HCT116 (cell line): ENCODE measurements around the gene PLEK. TPM values are rescaled to one million over a fixed set of nuclear protein-coding genes. Genes with fewer than 3 reads are reported as not detected.

Experiments
- ATAC-seq: fragments of 200-7000 bp; cut with Tn5 transposase; 2 replicates; pipeline ENCODE4 v1.9.1; 2020; ENCODE audit warnings: mild to moderate bottlenecking, moderate library complexity
- BruUV-seq: library from RNA; stranded (reverse); fragments of 400-500 nt; replicated peaks from 2 replicates; lab custom pipeline; 2021; lab: Mats Ljungman, UMichigan
- CTCF ChIA-PET: fragments of 300-600 bp; sonication (Branson Sonifier 250); formaldehyde crosslinking; loops from one replicate; lab custom pipeline; 2021; ENCODE audit warnings: antibody characterized with exemption; lab: Charles Lee
- POLR2A ChIA-PET: fragments of 300-600, 350-600 bp; sonication (Branson Sonifier 250); formaldehyde crosslinking; loops from one replicate; lab custom pipeline; 2021; ENCODE audit warnings: antibody characterized with exemption; lab: Charles Lee
- RAD21 ChIA-PET, 2 experiments: fragments of 300-600 bp; sonication (Branson Sonifier 250); formaldehyde crosslinking; loops; one replicate each; lab custom pipeline; 2023; ENCODE audit warnings: low total read pairs in 2 of 2; ENCODE audit not compliant: uncharacterized antibody in 2 of 2, unreplicated experiment in 2 of 2, low non-redundant PET in 1 of 2; lab: Charles Lee
- DNase-seq: peaks from one replicate; pipeline ENCODE4 v3.0.0-alpha.2; 2010; ENCODE audit warnings: low read depth, low spot score
- H2AFZ ChIP-seq: fragments of 200-600 bp; shearing (Covaris generic), sonication (generic); 2 replicates; pipeline ENCODE4 v1.6.1; 2017; ENCODE audit warnings: low read depth, mixed run types, mixed read lengths, antibody characterized with exemption, low read length; ENCODE audit not compliant: poor library complexity, severe bottlenecking
- H3K27ac ChIP-seq: 2 replicates; pipeline ENCODE4 v1.5.1; 2012; ENCODE audit warnings: low read depth, low read length
- H3K27me3 ChIP-seq: fragments of 200-600 bp; sonication (generic); 2 replicates; pipeline ENCODE4 v1.6.1; 2016; ENCODE audit warnings: mixed run types, low read length, mixed read lengths; ENCODE audit not compliant: insufficient read depth
- H3K36me3 ChIP-seq, 2 experiments: fragments of 200-500 bp in 1 of 2; fragments of 200-600 bp in 1 of 2; sonication (Bioruptor generic) in 1 of 2; sonication (generic) in 1 of 2; 2 replicates each; pipeline versions ENCODE4 v1.5.1 to v1.6.1; 2014 to 2016; ENCODE audit warnings: low read length in 2 of 2, inconsistent platforms in 1 of 2, mixed read lengths in 1 of 2, mixed run types in 1 of 2; ENCODE audit not compliant: insufficient read depth in 2 of 2, control insufficient read depth in 1 of 2
- H3K4me1 ChIP-seq, 2 experiments: fragments of 200-600 bp in 1 of 2; sonication (generic) in 1 of 2; 2 replicates each; pipeline versions ENCODE4 v1.5.1 to v1.6.1; 2012 to 2017; ENCODE audit warnings: low read length in 2 of 2, inconsistent platforms in 1 of 2, mild to moderate bottlenecking in 1 of 2, mixed read lengths in 1 of 2, mixed run types in 1 of 2, moderate library complexity in 1 of 2; ENCODE audit not compliant: insufficient read depth in 2 of 2, control insufficient read depth in 1 of 2
- H3K4me2 ChIP-seq: fragments of 200-600 bp; sonication (generic); 2 replicates; pipeline ENCODE4 v1.6.1; 2017; ENCODE audit warnings: mixed run types, low read length, mixed read lengths
- H3K4me3 ChIP-seq, 2 experiments: fragments of 200-600 bp in 1 of 2; sonication (generic) in 1 of 2; replicated peaks in 1 of 2; 2 replicates each; pipeline ENCODE4 v1.5.1; 2011 to 2016; ENCODE audit warnings: low read length in 2 of 2, control low read depth in 1 of 2, low read depth in 1 of 2, mild to moderate bottlenecking in 1 of 2, mixed read lengths in 1 of 2, mixed run types in 1 of 2
- H3K79me2 ChIP-seq: fragments of 200-600 bp; sonication (generic); 2 replicates; pipeline ENCODE4 v1.6.1; 2017; ENCODE audit warnings: mild to moderate bottlenecking, mixed run types, low read length, moderate library complexity, mixed read lengths; ENCODE audit not compliant: insufficient read depth
- H3K9ac ChIP-seq: fragments of 200-600 bp; sonication (generic); 2 replicates; pipeline ENCODE4 v1.6.1; 2016; ENCODE audit warnings: low read length, mixed read lengths
- H3K9me2 ChIP-seq: fragments of 200-600 bp; sonication (generic), shearing (Covaris generic); 2 replicates; pipeline ENCODE4 v1.6.1; 2017; ENCODE audit warnings: mixed run types, mild to moderate bottlenecking, moderate library complexity; ENCODE audit not compliant: insufficient read depth
- H3K9me3 ChIP-seq, 2 experiments: fragments of 200-500 bp in 1 of 2; fragments of 200-600 bp in 1 of 2; sonication (Bioruptor generic) in 1 of 2; sonication (generic) in 1 of 2; 2 replicates each; pipeline ENCODE4 v1.6.1; 2014 to 2017; ENCODE audit warnings: low read length in 2 of 2, mixed read lengths in 2 of 2, inconsistent platforms in 1 of 2, low read depth in 1 of 2, mild to moderate bottlenecking in 1 of 2, mixed run types in 1 of 2, moderate library complexity in 1 of 2; ENCODE audit not compliant: control insufficient read depth in 1 of 2, insufficient read depth in 1 of 2
- H4K20me1 ChIP-seq: fragments of 200-600 bp; sonication (generic), shearing (Covaris generic); 2 replicates; pipeline ENCODE4 v1.6.1; 2017; ENCODE audit warnings: mixed run types, mild to moderate bottlenecking, moderate library complexity; ENCODE audit not compliant: insufficient read depth
- ATF3 ChIP-seq: IDR thresholded peaks from 2 replicates; pipeline ENCODE4 v1.6.1; 2012
- CTCF ChIP-seq, 3 experiments: fragments of 200-600 bp in 1 of 3; sonication (generic) in 1 of 3; IDR thresholded peaks in 2 of 3; conservative IDR thresholded peaks in 1 of 3; 2 replicates each; pipeline ENCODE4 v1.5.1; 2012 to 2017; ENCODE audit warnings: low read depth in 2 of 3, low read length in 2 of 3, antibody characterized with exemption in 1 of 3, borderline replicate concordance in 1 of 3, control low read depth in 1 of 3, mild to moderate bottlenecking in 1 of 3, mixed read lengths in 1 of 3, mixed run types in 1 of 3, moderate library complexity in 1 of 3; ENCODE audit not compliant: insufficient read depth in 1 of 3
- EGR1 ChIP-seq: IDR thresholded peaks from 2 replicates; pipeline ENCODE4 v1.6.1; 2012; ENCODE audit warnings: low read depth
- EZH2 ChIP-seq: fragments of 200-600 bp; sonication (generic); IDR thresholded peaks from 2 replicates; pipeline ENCODE4 v1.6.1; 2017; ENCODE audit warnings: antibody characterized with exemption, mixed run types
- MAX ChIP-seq: IDR thresholded peaks from 2 replicates; pipeline ENCODE4 v1.6.1; 2012
- POLR2A ChIP-seq: IDR thresholded peaks from 2 replicates; pipeline ENCODE4 v1.7.0; 2011; ENCODE audit warnings: borderline replicate concordance; ENCODE audit not compliant: insufficient read depth, insufficient read length; ENCODE audit errors: extremely low read depth
- RAD21 ChIP-seq: IDR thresholded peaks from 2 replicates; pipeline ENCODE4 v1.6.1; 2012; ENCODE audit warnings: low read depth, mild to moderate bottlenecking
- TCF7L2 ChIP-seq: IDR thresholded peaks from 2 replicates; pipeline ENCODE4 v1.7.0; 2011; ENCODE audit warnings: borderline replicate concordance, inconsistent platforms; ENCODE audit not compliant: insufficient read depth, insufficient read length; ENCODE audit errors: extremely low read depth
- ZFX ChIP-seq: fragments of 450-650 bp; IDR thresholded peaks from 2 replicates; pipeline ENCODE4 v1.6.1; 2017
- intact Hi-C: fragments of 100-400 bp; cut with micrococcal nuclease; formaldehyde crosslinking; loops from 2 replicates; pipeline ENCODE4 v1.10.0; 2022
- total RNA-seq: library from RNA; stranded (reverse); gene quantifications from one replicate; pipeline ENCODE4 v1.2.1, GENCODE V29; 2021; ENCODE audit not compliant: unreplicated experiment

The PLEK gene
- total RNA-seq, 1 experiment from 2014 or later: 0.22 TPM

- TF ChIP-seq CTCF (IDR thresholded peaks at IDR 0.05 in 2 of 3, conservative IDR thresholded peaks at IDR 0.05 in 1 of 3; ENCODE audit: borderline replicate concordance in 1 of 3, insufficient read depth in 1 of 3, low read depth in 2 of 3, low read length in 2 of 3) (no peak), ATF3 (no peak), ZFX (no peak), TCF7L2 (no peak), RAD21 (no peak), POLR2A (no peak), EGR1 (no peak)
Measured at GRCh38 chr2:68412127-68412819, 47.2 kb downstream of the PLEK start (continued).

- BruUV-seq: no TSS peak
- Histone ChIP-seq H4K20me1 (no peaks in the 10 kb centered on the region), H3K9ac (no peak overlapping the region), H3K4me3 (no peak overlapping the region), H3K27ac (no peak overlapping the region), H2AFZ (no peak overlapping the region), H3K9me2 (no peaks in the 10 kb centered on the region), H3K9me3 (no peaks in the 10 kb centered on the region), H3K27me3 (no peaks in the 10 kb centered on the region), H3K4me2 (no peak overlapping the region), H3K79me2 (no peaks in the 10 kb centered on the region), H3K36me3 (no peaks in the 10 kb centered on the region), H3K4me1 (no peaks in the 10 kb centered on the region)
- DNase-seq (no peak), ATAC-seq (no peak)
- ChIA-PET POLR2A (no interaction called here), CTCF (no interaction called here), RAD21 (no interaction called here)
- TF ChIP-seq RAD21 (no peak), EZH2 (no peak), MAX (no peak)
- intact Hi-C loops: no loop called here
Measured at GRCh38 chr2:68413466-68413865, 48.4 kb downstream of the PLEK start.
